GM18868 (cell line): ENCODE data around the gene FASTK.
"Not testable (repeated sequence)": the region's sequence is repeated elsewhere in the genome, so short reads cannot be mapped to it uniquely, and the experiment has no call there.

Source experiments
- ATAC-seq: cut with Tn5 transposase; IDR thresholded peaks from one replicate; pipeline ENCODE4 v1.9.1; 2021; ENCODE audit warnings: mild to moderate bottlenecking, moderate library complexity; ENCODE audit not compliant: unreplicated experiment

Gene FASTK

DNA sequence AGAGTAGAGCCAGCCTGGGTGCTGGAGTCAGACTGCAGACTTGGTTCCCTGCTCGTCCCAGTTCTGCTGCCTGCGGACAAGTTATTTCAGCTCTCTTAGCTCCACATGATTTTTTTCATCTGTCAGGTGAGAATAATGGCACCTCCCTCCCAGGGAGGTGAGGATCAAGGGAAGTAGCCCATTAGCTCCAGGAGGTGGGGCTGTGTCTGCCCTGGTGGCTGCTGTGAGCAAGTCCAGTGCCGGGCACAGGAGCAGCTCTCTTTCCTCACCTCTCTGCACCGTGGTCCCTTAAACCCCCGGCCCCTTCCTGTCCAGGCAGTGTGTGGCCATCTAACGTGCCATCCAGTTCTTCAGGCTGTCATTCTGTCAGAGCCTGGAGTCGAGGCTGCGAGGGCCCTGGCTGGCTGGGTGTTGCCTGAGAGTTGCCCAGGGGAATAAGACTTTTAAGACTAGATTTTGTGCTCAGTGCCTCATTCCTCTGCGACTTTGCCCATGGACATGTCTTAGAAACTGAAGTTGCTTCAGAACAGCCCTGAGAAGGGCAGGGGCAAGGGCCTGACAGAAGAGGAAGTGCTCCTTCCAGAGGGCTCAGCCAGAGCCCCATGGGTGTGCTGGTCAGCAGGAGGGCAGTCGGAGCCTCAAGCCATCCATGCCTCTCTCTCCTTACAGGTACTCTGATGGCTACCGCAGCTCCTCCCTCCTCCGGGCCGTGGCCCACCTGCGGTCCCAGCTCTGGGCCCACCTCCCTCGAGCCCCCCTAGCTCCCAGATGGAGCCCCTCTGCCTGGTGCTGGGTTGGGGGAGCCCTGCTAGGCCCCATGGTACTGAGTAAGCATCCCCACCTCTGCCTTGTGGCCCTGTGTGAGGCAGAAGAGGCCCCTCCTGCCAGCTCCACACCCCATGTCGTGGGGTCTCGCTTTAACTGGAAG, 47.4 kb downstream of the FASTK start:
- ATAC-seq, result no peak

DNA sequence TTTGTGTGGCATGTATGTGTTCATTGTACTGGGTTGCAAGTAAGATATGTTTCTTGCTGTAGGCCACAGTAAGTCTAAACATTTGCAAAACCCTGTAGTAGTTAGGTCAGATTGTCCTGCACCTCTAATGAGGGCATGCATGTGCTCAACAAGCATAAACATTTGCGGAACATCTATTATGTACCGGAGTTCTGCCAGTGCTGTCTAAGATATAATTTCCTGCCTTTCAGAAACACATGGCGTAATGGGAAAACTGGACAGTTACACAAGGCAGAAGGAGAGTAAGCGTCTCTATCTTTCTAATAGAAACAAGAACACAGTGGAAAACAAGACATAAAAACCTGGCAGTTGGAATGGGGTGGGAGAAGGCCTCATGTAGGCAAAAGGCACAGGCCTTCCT, 49.6 kb downstream of the FASTK start:
- ATAC-seq, result no peak

DNA sequence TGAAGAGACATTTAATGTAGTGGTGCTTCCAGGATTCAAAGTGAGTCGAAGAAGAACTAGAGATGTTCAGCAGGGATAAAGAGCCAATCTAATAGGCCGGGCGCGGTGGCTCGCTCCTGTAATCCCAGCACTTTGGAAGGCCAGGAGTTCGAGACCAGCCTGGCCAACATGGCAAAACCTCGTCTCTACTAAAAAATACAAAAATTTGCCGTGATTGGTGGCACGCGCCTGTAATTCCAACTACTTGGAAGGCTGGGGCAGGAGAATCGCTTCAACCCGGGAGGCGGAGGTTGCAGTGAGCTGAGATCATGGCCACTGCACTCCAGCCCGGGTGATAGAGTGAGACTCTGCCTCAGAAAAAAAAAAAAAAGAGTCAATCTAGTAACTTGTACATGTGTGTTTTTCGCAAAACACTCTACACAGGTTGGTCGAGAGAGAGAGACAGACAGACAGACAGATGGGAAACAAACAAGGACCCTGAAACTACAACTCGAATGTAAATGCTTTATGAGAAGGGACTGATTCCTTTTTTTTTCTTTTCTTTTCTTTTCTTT, 51.6 kb downstream of the FASTK start:
- ATAC-seq, result no peak

DNA sequence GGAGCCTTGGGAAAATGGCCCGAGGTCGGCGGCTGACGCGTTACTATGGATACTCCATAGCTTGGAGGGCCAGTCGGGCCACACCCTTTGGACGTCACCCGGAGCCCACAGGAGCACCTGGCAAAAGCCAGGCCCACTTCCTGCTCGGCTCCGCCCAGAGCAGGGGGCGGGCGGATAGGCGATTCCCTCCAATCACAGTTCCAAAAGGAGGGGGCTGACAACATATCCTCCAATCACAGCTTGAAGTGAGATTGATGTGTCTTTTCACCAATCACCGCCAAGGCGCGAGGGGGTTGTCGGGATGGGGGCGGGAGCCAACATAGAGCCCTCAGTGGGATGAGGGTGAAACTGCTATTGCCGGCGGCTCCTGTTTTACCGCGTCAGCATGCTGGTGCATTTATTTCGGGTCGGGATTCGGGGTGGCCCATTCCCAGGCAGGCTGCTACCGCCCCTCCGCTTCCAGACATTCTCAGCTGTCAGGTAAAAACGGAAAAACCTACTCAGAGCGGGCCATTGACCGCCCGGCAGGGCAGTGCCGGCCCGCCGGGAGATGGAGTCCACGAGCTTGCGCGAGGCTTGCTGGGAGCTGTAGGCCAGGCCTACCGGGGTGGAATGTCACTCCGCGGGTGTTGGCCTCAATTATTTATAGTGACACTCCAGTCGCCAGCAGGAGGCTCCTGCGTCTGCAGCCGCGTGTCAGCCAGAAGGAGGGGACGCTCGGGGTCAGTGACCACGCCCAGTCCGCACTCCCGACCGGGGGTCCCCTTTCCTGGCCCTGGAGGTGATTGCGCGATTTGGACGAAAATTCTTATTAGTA, 52.3 kb downstream of the FASTK start, which contains the start of gene ABCB8:
TSS of gene ABCB8 (plus strand) at position 320 of the 817 bp plus-strand sequence. CDS start at position 386, 66 bp downstream.
- peak; percentile 96 for ATAC-seq

DNA sequence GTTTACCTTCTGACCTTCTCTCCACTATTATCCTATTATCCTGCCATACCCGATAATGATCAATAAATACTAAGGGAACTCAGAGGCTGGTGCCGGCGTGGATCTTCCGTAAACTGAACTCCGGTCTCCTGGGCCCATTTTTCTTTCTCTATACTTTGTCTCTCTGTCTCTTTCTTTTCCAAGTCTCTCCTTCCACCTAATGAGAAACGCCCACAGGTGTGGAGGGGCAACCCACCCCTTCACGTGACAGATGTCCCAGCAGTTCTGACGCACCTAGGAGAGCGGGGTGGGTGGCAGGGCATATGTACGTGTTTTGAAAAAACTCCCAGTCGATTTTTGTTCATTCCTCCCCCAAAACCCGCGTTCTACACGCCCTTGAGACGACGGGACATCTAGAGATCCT, 52.9 kb downstream of the FASTK start:
- ATAC-seq, result not testable (repeated sequence)

DNA sequence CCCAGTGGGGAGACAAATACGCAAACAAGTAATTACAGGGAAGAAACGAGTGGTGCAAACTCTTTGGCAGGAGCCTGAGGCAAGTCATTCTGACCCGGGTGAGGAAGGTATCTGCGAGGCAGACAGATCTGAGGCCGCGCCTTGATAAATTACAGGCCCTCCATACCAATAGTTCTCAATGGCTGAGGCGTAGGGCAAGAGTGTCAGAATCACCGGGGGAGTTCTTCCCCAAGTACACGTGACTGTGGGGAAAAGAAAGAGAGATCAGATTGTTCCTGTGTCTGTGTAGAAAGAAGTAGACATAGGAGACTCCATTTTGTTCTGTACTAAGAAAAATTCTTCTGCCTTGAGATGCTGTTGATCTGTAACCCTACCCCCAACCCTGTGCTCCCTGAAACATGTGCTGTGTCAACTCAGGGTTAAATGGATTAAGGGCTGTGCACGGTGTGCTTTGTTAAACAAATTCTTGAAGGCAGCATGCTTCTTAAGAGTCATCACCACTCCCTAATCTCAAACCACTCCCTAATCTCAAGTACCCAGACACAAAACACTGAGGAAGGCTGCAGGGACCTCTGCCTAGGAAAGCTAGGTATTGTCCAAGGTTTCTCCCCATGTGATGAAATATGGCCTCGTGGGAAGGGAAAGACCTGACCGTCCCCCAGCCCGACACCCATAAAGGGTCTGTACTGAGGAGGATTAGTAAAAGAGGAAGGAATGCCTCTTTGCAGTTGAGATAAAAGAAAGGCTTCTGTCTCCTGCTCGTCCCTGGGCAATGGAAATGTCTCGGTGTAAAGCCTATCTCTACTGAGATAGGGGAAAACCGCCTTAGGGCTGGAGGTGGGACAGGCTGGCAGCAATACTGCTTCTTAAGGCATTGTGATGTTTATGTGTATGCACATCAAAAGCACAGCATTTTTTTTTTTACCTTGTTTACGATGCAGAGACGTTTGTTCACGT, 53.6 kb downstream of the FASTK start:
- not testable (repeated sequence) for ATAC-seq
